ENCODE data around the gene ZNHIT2.

The ZNHIT2 gene

GRCh38 chr11:65107751-65108468 is 9.6 kb downstream of the ZNHIT2 start:
- TF ChIP-seq REST (IDR thresholded peaks at IDR 0.05; ENCODE audit: insufficient replicate concordance, low read depth) = no peak
- TF ChIP-seq GABPA (IDR thresholded peaks at IDR 0.05; ENCODE audit: low read depth) = no peak
- no peak for TF ChIP-seq SPI1 (IDR thresholded peaks at IDR 0.05; ENCODE audit: borderline replicate concordance, low read depth)
- no peak for TF ChIP-seq CTCF (IDR thresholded peaks at IDR 0.05; ENCODE audit: insufficient read depth, low read length)
- TF ChIP-seq POLR2AphosphoS5 (IDR thresholded peaks at IDR 0.05; ENCODE audit: low read depth) = no peak
- Histone ChIP-seq H3K27me3 (ENCODE audit: insufficient read depth, poor library complexity, severe bottlenecking) (no peaks in the 10 kb centered on the region), H3K27ac (replicated peaks) (no peak overlapping the region), H3K4me3 (replicated peaks; ENCODE audit: insufficient read depth, low read length) (no peak overlapping the region)
- no peak for DNase-seq (ENCODE audit: low read depth in 1 of 2, low spot score in 1 of 2)

- no peak overlapping the region for H3K27ac ChIP-seq (replicated peaks)
- H3K4me3 ChIP-seq (replicated peaks; ENCODE audit: insufficient read depth, low read length) = no peak overlapping the region
- H3K27me3 ChIP-seq (ENCODE audit: insufficient read depth, poor library complexity, severe bottlenecking) = no peaks in the 10 kb centered on the region
Observed at GRCh38 chr11:65107078-65107477, 10.4 kb downstream of the ZNHIT2 start.

GRCh38 chr11:65104628-65105027 is 12.9 kb downstream of the ZNHIT2 start:
- no peak for DNase-seq (ENCODE audit: low read depth in 1 of 2, low spot score in 1 of 2)
- TF ChIP-seq CTCF (IDR thresholded peaks at IDR 0.05; ENCODE audit: insufficient read depth, low read length) (no peak), SPI1 (IDR thresholded peaks at IDR 0.05; ENCODE audit: borderline replicate concordance, low read depth) (no peak), POLR2AphosphoS5 (IDR thresholded peaks at IDR 0.05; ENCODE audit: low read depth) (no peak), REST (IDR thresholded peaks at IDR 0.05; ENCODE audit: insufficient replicate concordance, low read depth) (no peak), GABPA (IDR thresholded peaks at IDR 0.05; ENCODE audit: low read depth) (no peak)
- H3K27ac ChIP-seq (replicated peaks) = no peak overlapping the region
- H3K4me3 ChIP-seq (replicated peaks; ENCODE audit: insufficient read depth, low read length) = no peak overlapping the region
- H3K27me3 ChIP-seq (ENCODE audit: insufficient read depth, poor library complexity, severe bottlenecking) = no peaks in the 10 kb centered on the region

More at GRCh38 chr11:65107078-65107477, 10.4 kb downstream of the ZNHIT2 start:
- TF ChIP-seq REST (IDR thresholded peaks at IDR 0.05; ENCODE audit: insufficient replicate concordance, low read depth) (no peak), POLR2AphosphoS5 (IDR thresholded peaks at IDR 0.05; ENCODE audit: low read depth) (no peak)
- no peak for DNase-seq (ENCODE audit: low read depth in 1 of 2, low spot score in 1 of 2)

All from HL-60 (cell line).